Measurements from ENCODE around the gene CTRB1.
"Not testable (repeated sequence)": the region's sequence is repeated elsewhere in the genome, so short reads cannot be mapped to it uniquely, and the experiment has no call there.

GRCh38 chr16:75223129-75223528 lies 4.3 kb downstream of the CTRB1 start:
- TF ChIP-seq CTCF (IDR thresholded peaks at IDR 0.05; ENCODE audit: control extremely low read depth in 1 of 3, insufficient read depth in 1 of 3, low read depth in 1 of 3, low read length in 3 of 3); CHD2 (IDR thresholded peaks at IDR 0.05; ENCODE audit: low read length); RFX5 (IDR thresholded peaks at IDR 0.05; ENCODE audit: borderline replicate concordance, low read depth, low read length); ATF2 (IDR thresholded peaks at IDR 0.05; ENCODE audit: low read length); TAF1 (IDR thresholded peaks at IDR 0.05; ENCODE audit: low read depth, low read length); SP1 (IDR thresholded peaks at IDR 0.05; ENCODE audit: low read depth, low read length); JUND (IDR thresholded peaks at IDR 0.05; ENCODE audit: low read length); SP2 (IDR thresholded peaks at IDR 0.05; ENCODE audit: low read length); PHF8 (conservative IDR thresholded peaks at IDR 0.05; ENCODE audit: low read depth, low read length); POLR2AphosphoS5 (IDR thresholded peaks at IDR 0.05; ENCODE audit: low read depth, low read length); BRCA1 (IDR thresholded peaks at IDR 0.05; ENCODE audit: low read depth, low read length); RAD21 (IDR thresholded peaks at IDR 0.05 in 1 of 2, conservative IDR thresholded peaks at IDR 0.05 in 1 of 2; ENCODE audit: low read depth in 2 of 2, low read length in 2 of 2); SAP30 (IDR thresholded peaks at IDR 0.05; ENCODE audit: insufficient read depth, insufficient replicate concordance, low read length); EZH2 (IDR thresholded peaks at IDR 0.05; ENCODE audit: low read depth, low read length, severe bottlenecking): not testable (repeated sequence)
